ENCODE results near the gene RCC2. TPM values are rescaled to one million over a fixed set of nuclear protein-coding genes. Genes with fewer than 3 reads are reported as not detected.

Gene RCC2
- total and polyA plus RNA-seq, 2 donors (not counting 3 experiments of a cell fraction or from before 2014, with no cell fraction given), result 137 to 166 TPM

DNA sequence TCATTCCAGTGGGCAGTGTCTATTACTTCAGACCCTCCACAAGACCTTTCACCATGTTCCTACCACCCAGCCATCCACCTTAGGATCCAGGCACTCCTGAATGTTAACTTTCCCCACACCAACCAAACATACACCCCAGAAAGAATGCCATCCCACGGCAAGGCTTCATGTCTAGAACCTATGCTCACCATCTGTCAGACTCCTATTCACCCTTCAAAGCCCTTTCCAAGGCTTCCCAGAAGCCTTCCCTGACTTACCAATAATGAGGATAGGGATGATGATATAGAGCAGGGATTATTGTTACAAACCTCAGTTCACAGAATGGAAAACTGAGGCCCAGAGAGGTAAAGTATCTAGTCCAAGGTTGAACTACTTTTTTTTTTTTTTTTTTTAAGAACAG is 19.3 kb upstream of the RCC2 start:
- Histone ChIP-seq H4K20me1 (replicated peaks; ENCODE audit: control insufficient read depth, extremely low read depth, insufficient read depth, low read length) (no peaks in the 10 kb centered on the region), H3K79me2 (ENCODE audit: control insufficient read depth, insufficient read depth, low read length) (no peaks in the 10 kb centered on the region), H3K9me1 (replicated peaks; ENCODE audit: control insufficient read depth, extremely low read depth, insufficient read depth, low read length) (no peaks in the 10 kb centered on the region), H3K27me3 (ENCODE audit: control insufficient read depth in 2 of 2, insufficient read depth in 2 of 2, low read length in 2 of 2) (no peaks in the 10 kb centered on the region), H3K9ac (replicated peaks; ENCODE audit: extremely low read depth, insufficient read depth, low read length) (no peak overlapping the region), H2AFZ (ENCODE audit: low read depth, low read length) (no peak overlapping the region), H3K4me2 (ENCODE audit: insufficient read depth, low read length) (no peak overlapping the region), H3K27ac (ENCODE audit: insufficient read depth, low read depth, low read length) (no peak overlapping the region), H3K36me3 (ENCODE audit: control insufficient read depth in 2 of 2, extremely low read depth in 1 of 2, insufficient read depth in 2 of 2, low read length in 2 of 2) (no peaks in the 10 kb centered on the region), H3K4me1 (ENCODE audit: control insufficient read depth, extremely low read depth, insufficient read depth, low read length) (no peaks in the 10 kb centered on the region), H3K9me3 (replicated peaks; ENCODE audit: control insufficient read depth, insufficient read depth, low read length) (no peaks in the 10 kb centered on the region), H3K4me3 (replicated peaks in 1 of 3; ENCODE audit: insufficient read depth in 1 of 3, low read depth in 1 of 3, low read length in 3 of 3) (no peak overlapping the region)
- FAIRE-seq, result no peak
- no peak for TF ChIP-seq JUN (IDR thresholded peaks at IDR 0.05; ENCODE audit: borderline replicate concordance, insufficient read depth, insufficient read length, low read depth)
- TF ChIP-seq POLR2A (IDR thresholded peaks at IDR 0.05; ENCODE audit: low read depth, low read length), result no peak
- no peak for TF ChIP-seq POLR2AphosphoS5 (IDR thresholded peaks at IDR 0.05; ENCODE audit: insufficient read depth, low read depth, low read length)
- TF ChIP-seq, protein P1, sequence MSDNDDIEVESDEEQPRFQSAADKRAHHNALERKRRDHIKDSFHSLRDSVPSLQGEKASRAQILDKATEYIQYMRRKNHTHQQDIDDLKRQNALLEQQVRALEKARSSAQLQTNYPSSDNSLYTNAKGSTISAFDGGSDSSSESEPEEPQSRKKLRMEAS (IDR thresholded peaks at IDR 0.05; ENCODE audit: insufficient read depth, insufficient read length), result no peak
- no peak for TF ChIP-seq FOS (IDR thresholded peaks at IDR 0.05; ENCODE audit: borderline replicate concordance, insufficient read depth, low read length)
- TF ChIP-seq, protein P2, sequence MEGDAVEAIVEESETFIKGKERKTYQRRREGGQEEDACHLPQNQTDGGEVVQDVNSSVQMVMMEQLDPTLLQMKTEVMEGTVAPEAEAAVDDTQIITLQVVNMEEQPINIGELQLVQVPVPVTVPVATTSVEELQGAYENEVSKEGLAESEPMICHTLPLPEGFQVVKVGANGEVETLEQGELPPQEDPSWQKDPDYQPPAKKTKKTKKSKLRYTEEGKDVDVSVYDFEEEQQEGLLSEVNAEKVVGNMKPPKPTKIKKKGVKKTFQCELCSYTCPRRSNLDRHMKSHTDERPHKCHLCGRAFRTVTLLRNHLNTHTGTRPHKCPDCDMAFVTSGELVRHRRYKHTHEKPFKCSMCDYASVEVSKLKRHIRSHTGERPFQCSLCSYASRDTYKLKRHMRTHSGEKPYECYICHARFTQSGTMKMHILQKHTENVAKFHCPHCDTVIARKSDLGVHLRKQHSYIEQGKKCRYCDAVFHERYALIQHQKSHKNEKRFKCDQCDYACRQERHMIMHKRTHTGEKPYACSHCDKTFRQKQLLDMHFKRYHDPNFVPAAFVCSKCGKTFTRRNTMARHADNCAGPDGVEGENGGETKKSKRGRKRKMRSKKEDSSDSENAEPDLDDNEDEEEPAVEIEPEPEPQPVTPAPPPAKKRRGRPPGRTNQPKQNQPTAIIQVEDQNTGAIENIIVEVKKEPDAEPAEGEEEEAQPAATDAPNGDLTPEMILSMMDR (IDR thresholded peaks at IDR 0.05; ENCODE audit: extremely low read depth in 1 of 2, insufficient read depth in 1 of 2, low read depth in 1 of 2, low read length in 2 of 2), result no peak
- no peak for TF ChIP-seq EZH2 (IDR thresholded peaks at IDR 0.05; ENCODE audit: borderline replicate concordance, low read depth, low read length, severe bottlenecking)
- no peak for TF ChIP-seq MYC (IDR thresholded peaks at IDR 0.05; ENCODE audit: low read depth, low read length)
- no peak for TF ChIP-seq GATA2 (IDR thresholded peaks at IDR 0.05; ENCODE audit: insufficient read depth, insufficient read length, low read depth, low read length)
- no TSS peak for BruUV-seq (replicated peaks)
- dilution Hi-C loops (cut with MboI; ENCODE audit: extremely low pct_ligation_motif_present, low sequenced_read_pairs), result no loop called here
- DNase-seq (ENCODE audit: low read depth, low spot score), result no peak
- POLR2A ChIA-PET, result no interaction called here
- intact Hi-C loops (cut with micrococcal nuclease), result no loop called here
- CTCF ChIA-PET, result interaction anchor here (1.6 kb wide), 1 partner anchor 18 kb away, joined by 5 read pairs; no protein-coding TSS in a partner anchor
